ENCODE measurements around the gene RASEF.

GRCh38 chr9:83056174-83056573, 6.8 kb downstream of the RASEF start:
- TF ChIP-seq EZH2 (IDR thresholded peaks at IDR 0.05; ENCODE audit: borderline replicate concordance, low read depth, low read length, severe bottlenecking) (no peak), CTCF (IDR thresholded peaks at IDR 0.05; ENCODE audit: borderline replicate concordance, extremely low read depth, low read length, poor library complexity, severe bottlenecking) (no peak)
